HG03103 (cell line): ENCODE data around the gene SMYD3.

Source experiments
- ATAC-seq: cut with Tn5 transposase; IDR thresholded peaks from one replicate; pipeline ENCODE4 v1.9.1; 2021; ENCODE audit warnings: low read depth; ENCODE audit not compliant: unreplicated experiment

SMYD3 gene

DNA sequence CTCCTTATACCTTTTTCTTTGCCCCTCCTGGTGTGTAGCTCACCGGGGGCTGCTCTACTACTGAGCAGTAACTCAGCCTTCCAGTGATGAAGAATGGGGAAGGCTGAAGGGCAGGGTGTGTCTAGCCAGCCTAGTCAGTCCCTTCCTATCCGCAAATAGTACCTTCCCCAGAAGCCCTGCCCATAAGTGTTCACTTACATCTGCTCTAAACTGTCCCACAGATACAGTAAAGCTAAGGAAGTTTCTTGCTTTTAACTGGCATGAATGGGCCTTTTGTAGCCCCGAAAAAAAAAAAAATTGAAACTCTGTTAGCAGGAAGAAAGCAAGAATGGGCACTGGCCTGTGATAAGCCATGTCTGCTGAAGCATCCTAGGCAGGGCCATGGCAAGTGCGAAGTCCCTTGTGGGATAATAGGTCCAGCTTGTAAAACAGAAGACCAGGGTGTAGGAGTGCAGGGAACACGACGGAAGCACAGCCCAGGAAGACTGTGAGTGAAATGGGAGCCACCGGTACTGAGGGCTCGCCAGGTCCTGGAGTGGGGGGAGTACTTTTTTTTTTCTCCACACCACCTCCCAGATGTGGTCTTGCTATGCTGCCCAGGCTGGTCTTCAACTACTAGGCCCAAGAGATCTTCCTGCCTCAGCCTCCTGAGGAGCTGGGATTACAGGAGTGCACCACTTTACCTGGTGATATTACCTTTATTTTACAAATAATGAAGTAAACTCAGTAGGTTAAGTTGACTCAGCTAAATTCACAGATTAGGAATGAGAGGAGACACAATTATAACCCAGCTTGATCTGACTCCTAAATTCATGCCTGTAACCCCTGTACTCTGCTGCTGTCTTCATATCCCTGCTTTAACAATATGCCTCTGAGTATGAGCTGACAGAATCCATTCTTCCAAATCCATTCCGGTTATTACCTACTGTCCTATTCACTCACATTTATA, 347.5 kb downstream of the SMYD3 start:
- ATAC-seq, result no peak

DNA sequence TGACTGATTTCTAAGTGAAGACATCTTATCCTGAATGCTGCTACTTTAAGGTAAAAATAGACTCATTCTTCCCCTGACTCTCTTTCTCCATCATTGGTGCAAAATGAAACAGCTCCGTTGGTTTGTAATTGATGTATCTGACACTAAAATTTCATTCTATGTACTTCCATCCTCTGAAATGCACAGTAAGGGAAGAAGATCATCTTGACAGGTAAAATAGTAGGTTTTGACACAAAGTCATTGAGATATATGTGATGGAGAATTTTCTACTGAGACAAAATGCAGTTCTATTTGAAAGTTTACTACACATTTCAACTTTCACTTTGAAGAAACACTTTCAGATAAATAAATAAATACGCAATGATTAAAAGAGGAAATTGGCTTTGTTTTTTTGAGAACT, 348.9 kb downstream of the SMYD3 start:
- no peak for ATAC-seq

DNA sequence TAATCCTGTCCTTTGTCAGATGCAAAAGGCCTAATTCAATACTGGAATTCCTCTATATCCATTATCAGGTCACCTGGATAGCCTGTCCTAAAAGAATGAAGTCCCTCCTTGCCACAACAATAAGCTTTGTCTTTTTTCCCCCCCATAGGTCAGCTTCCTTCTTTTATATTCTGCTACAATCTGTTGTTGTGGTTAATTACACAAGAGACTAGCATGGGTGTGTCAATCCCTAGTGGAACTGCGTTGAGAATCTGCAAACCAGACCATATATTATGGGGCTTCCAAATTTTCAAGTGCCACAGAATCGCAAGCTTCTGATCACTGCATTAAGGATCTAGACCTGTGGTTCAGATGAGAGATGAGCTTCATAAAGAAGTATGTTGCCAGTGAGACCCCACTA, 349.6 kb downstream of the SMYD3 start:
- ATAC-seq, result no peak

DNA sequence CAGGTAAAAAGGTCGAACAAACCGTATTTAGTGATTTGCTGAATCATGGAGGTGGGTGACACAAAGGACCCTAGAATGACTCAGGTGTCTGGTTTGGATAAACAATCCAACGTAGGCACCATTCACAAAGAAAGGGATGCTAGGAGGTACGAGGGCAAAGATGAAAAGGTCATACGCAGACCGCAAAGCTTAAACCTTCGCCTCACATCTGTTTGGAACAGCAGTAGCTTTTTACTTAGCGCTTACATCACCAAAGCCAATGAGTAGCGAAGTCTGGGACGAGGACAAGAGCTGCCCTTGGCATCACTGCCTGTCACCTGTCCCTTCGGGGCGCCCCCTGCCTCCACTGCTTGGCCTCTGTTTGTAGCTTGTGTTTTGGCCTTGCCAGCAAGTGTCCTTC, 350.2 kb downstream of the SMYD3 start:
- no peak for ATAC-seq

DNA sequence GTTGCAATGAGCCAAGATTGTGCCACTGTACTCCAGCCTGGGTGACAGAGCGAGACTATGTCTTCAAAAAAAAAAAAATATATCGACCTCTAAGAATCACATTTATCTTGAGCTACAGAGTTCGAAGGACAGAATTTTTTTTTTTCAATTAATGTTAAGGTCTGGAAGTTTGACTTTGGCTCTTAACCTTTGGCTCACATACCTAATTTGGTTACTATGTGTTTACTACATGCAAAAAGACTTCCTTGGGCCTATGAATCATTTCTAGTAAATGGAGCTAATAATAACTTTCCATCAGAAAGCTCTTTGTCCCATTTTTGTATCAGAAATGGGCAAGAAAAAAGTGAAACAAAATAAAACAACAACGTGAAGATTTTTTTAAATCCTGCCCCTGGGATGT, 351.2 kb downstream of the SMYD3 start:
- no peak for ATAC-seq

DNA sequence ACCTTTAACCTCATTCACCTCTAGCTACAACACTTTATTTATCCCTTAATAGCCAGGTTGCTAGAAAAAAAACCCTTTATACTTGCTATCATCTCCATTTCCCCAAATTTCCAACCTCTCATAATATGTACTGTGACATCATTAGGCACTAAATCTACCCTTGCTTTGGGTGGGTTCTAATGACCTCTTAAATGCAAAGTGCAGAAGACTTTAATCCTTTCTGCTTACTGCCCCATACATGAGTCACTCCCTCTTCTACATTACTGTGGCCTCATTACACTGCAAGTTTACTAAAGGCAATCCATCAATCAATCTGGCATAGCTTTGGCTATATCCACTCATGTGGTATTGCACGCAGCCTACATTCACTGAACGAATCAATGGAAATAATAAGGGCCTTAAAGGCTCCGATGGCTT, 353.3 kb downstream of the SMYD3 start:
- no peak for ATAC-seq

DNA sequence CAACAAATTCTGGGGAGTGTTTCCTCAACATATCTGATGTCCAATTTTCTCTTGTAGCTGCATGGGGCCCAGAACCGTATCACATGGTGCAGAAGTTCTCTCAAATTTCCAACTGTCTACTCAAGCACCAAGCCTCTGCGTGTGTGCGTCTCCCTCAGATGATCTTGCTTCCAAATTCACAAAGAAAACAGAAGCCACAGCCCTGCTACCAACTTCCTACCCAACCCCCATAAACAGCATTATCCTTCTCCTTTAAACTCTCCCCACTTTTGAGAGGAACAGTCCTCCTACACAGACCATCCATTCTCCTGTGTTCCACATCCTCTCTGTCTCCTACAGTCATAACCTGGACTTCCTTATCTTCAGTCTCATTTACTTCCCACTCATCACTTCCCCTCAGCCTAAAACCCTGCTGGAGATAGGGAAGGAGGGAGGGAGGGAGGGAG, 354.1 kb downstream of the SMYD3 start:
- ATAC-seq, result no peak

DNA sequence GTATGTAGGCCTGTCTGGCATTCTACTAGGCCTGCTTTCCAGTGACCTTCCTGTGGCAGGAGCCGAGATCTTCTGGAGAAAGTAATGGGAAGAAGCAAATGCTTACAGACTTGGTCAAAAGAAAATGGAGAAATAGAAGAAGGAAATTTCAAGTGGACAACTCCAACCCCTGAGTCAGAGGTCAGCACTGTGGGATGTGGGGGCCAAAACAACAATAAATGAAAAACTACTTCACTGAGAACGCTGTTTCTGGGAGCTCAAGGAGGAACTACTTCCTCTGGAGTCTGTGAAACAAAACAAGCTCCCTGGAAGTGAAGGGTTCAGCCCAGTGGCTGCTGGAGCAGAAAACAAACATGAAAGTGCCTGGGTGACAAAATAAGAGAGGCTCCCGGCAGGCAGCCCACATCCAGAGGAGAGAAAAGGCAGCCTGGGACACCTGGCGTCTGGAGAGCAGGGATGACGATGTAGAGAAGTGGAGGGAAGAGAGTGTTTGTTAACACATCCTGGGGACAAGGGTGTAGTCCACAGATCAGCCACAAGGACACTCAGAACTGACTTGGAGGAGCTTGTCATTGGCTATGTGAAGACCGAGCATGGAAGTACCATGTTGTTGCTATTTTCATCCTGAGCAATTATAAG, 355.2 kb downstream of the SMYD3 start:
- no peak for ATAC-seq

DNA sequence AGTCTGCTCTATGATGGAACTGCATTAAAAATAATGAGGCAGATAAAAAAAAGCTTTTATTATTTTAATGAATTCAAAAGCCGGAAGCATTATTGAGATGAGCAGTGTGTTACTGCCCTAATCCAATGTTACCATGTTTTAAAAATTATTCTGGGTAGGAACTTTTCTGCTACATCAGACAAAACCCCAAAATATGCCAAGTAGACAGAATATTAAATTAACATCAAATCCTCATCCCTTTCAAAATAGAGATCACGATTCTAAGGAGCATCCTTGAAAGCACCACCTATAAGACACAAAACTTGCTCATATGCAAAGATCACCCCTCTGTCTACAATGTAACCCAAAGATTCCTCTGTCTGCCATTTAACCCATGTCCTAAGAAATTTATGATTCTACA, 357.5 kb downstream of the SMYD3 start:
- no peak for ATAC-seq

DNA sequence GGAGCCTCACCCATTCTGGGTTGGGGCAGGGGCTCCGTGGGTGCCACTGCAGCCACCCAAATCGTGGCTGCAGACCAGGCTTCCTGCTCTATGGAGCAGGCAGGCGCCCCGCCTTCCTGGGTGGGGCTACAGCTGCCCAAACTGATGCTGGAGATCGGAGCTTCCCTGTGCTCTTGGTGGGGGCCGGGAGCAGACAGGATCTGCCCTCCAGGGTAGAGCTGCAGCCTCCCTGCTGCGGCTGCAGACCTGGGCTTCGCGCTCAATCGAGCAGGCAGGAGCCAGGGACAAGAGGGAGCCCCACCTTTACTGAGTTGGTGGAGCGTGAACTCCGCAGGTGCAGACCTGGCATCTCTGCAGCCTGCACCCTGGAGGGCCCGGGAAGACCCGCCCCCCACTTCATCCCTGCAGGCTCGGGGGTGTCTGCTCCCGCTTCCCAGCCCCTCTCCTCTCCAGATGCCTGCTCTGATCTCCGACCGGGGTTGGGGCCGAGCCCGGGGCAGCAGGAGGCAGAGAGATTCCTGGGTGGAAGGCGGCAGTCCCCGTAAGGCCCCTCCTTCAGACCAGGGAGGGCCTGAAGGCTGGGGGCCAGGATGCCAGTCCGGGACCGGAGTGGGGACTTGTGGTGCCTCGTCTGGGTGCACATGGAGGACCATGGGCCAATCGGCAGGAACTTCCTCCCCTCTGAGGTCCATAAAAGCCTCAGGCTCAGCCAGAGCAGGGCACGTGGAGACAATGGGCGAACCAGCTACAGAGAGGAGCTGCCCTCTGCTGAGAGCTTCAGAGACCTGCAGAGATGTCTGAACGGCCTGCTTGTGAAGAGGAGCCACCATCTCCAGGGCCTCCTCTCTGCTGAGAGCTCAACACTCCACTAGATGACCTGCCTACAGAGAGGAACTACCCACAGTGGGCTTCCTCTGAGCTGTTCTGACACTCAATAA, 359.3 kb downstream of the SMYD3 start:
- no peak for ATAC-seq

DNA sequence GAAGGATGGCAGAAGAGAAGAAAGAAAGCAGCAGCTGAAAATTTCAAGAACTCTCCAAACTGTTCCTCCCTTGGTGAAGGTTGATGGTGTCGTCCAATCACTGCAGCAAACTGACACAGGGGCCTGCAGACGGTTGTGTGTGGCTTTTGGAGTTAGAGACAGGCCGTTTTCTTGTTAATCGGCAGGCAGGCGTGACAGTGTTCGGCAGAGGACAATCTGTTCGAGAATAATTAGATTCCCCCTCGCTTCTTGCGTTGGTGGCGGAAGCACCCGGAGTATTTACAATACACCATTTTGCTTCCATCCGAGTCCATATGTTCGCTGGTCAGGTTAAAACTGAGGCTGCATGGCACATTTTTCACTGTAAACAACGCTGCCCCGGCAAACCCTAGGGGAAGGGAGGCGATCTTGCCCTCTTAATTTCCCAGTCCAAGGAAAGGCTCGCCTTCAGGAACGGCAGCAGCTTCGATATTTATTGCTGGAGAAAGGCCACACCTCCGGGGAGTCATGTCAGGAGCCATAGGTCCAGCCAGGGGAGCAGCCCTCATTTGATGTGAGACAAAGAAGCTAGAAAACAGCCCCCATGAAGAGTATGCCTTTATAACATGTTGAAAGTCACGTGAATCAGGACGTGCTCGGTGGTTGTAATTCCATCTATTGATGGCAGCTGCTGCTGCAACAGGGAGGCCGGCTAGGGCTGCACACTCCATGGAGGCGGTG, 360.1 kb downstream of the SMYD3 start:
- no peak for ATAC-seq

DNA sequence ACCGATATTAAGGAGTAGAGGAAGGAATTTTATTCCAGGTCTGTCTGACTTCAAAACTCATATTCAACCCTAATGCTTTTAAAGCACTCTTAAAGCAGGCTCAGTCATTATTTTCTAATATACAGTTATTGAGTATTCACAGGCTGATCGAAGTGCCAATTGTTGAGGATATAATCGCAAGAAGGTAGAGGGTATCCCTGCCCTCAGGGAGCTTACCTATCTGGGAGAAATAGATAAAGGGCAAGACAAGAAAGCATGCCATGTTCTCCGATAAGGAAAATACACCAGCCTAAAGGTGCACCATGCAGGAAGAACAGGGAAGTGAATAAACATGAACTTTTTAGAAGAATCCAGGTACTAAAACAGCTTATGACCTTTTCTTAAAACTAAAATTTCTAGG, 361.2 kb downstream of the SMYD3 start:
- no peak for ATAC-seq

DNA sequence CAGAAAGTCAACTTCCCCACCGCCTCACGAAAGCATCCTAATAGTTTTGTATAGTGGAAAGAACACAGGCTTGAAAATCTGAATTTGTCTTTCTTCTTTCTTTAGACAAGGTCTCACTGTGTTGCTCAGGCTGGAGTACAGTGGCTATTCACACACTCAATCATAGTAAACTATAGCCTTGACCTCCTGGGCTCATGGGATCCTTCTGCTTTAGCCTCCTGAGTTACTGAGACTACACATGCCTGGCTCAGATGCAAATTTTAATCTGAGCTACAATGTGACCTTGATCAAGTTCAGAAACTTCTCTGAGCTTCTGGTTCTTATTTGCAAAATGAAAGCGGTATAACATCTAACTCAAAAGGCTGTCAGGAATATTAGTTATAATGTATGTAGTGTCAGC, 362.1 kb downstream of the SMYD3 start:
- no peak for ATAC-seq

DNA sequence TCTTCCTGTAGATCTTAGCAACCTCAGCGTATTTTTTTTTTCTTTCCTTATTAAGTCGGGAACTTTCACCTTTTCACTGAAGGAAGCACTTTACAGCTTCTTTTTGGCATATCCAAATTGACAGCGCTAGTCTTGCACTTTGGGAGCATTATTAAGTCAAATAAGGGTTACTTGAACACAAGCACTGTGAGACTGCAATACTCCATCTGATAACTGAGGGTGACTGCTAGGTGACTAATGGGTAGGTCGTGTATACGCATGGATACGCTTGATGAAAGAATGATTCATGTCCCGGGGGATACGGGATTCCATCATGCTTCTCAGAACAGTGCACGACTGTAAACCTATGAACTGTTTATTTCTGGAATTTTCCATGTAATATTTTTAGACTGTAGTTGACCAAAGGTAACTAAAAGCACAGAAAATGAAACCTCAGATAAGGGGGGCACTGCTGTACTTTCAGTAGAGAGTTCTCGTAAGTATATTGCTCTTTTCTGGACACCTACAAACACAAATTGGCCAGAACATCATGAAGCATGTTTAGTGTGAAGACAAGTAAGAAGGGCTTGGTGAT, 364.7 kb downstream of the SMYD3 start:
- no peak for ATAC-seq

DNA sequence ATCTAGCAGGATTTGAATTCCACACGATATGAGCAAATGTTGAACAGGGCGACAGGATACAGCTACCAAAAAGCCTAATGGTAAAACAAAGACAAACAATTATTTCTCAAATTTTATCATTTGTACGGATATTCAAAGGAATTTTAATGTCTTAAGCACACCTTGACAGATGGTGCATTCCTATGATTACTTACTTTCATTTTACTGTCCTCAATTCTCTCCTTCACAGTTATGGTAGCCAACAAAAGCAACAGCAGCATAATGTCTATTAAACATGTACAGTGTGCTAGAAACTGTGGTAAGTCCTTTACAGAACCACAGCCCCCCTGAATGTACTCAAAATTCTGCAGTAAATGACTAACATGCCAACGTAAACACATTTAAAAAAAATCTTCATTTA, 365.8 kb downstream of the SMYD3 start:
- ATAC-seq, result no peak

DNA sequence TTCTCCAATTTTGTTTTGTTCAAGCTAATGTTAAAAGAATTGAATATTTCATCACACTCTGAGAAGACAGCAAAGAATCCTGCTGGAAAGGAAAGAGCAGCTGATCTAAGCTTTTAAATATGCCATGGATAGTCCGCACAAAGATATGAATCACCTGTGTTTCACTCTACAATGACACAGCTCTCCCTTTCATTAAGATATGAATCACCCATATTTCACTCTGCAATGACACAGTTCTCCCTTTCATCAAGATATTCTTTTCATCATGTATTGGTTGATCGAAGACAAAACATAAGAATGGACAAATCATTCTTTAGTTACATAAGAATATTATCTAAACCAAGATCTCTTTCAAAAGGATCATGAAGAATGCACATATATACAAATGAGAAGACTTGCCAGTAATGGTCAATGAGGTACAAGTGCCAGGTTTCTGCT, 367.3 kb downstream of the SMYD3 start:
- no peak for ATAC-seq

DNA sequence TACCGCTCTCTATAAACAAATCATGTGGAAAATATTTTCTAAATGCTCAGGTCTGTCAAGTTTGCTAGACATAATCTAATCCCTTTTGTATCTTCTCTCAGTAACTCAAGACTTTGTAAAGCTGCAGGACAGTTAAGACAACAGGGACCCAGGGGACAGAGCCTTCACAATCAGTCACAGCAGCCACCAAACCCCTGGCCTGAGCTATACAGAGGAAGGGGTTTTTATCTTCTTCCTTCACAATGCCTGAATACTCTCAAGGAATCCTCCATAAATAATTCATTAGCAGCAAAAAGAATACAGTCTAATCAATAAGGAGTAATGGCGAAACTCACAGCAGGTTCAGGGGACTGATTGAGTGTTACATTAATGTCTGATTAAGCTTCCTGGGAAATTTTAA, 368.3 kb downstream of the SMYD3 start:
- no peak for ATAC-seq

DNA sequence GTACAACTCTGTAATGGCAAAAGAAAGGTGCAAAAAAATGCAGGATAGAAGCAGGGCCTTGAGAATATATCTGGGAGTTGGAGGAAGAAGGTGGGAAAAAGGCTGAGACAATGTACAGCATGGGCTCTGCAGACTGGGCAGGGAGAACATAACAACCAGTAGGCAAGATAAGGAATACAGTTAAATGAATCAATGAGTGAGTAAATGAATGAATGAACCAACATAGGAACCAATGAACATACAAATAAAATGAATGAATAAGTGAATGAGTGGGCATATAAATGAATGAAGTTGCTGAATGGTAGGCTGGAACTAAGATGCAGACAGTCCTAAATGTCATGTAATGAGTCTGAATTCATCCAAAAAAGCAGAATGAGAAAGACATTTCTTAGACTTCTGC, 370.6 kb downstream of the SMYD3 start:
- no peak for ATAC-seq

DNA sequence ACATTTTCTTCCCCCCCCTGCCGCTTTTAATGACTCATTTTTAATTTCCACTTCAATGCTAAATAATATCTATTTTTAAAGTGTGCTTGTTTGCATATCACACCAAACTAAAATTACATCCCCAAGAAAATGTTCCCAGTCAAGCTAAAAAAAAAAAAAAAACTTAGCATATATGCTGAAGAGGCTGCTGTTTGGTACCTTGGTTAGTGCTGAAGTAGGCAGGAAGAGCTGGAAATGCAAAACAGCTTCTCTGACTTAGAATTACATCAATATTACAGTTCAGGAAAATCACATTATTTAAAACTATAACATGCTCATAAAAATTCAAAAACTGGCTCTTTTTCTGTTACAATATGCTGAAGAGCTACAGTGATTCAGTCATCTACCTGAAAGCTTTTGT, 372.3 kb downstream of the SMYD3 start:
- ATAC-seq, result no peak

DNA sequence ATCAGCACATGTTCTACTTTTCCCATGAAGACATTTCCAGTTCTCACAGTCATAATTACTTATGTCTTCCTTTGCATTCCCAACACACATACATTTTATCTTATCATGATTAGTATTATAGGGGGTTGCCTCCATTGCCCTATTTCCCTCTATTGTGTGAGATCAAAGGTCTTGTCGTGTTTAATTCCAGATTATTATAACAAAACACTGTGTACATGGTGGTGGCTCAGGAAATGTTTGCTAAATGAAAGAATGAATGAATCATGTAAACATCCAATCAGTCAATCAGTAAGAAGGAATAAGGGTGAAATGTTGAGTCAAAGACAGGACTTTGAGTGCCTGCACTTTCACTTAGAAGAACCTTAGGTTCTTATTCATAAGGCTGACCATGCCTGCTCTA, 376.0 kb downstream of the SMYD3 start:
- no peak for ATAC-seq
